GM19397 (cell line): ENCODE data around the gene SIGLECL1.

ENCODE experiments used
- ATAC-seq: cut with Tn5 transposase; IDR thresholded peaks from one replicate; pipeline ENCODE4 v1.9.1; 2021; ENCODE audit warnings: mild to moderate bottlenecking, moderate library complexity; ENCODE audit not compliant: unreplicated experiment

The SIGLECL1 gene

DNA sequence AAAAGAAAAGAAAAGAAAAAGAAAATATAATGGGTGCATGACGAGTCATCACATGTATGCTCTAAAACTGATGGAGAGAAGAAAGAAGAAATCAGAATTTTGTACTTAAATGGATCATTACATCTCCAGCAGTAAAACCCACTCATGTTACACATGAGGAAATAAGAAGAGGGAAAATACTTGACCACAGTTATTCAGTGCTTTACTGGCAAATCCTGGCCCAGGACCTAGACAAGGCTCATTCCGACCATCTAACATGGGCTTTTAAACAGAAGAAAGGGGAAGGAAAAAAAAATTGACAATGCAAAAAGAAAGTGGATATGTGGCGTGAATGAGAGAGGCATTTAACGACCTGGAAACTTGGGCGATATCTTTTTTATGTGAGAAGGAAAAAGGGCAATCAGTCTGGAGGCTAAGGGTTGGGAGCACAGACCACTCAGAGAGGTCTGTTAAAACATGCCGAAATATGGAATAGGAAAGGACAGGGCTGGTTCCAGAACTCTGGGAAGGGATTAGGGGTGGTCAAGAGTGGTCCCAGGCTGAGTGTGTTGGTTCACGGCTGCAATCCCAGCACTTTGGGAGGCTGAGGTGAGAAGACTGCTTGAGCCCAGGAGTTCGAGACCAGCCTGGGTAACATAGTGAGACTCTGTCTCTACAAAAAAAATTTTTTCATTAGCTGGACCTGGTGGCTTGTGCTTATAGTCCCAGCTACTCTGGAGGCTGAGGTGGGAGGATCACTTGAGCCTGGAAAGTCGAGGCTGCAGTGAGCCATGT lies 1.6 kb downstream of the SIGLECL1 start:
- no peak for ATAC-seq

DNA sequence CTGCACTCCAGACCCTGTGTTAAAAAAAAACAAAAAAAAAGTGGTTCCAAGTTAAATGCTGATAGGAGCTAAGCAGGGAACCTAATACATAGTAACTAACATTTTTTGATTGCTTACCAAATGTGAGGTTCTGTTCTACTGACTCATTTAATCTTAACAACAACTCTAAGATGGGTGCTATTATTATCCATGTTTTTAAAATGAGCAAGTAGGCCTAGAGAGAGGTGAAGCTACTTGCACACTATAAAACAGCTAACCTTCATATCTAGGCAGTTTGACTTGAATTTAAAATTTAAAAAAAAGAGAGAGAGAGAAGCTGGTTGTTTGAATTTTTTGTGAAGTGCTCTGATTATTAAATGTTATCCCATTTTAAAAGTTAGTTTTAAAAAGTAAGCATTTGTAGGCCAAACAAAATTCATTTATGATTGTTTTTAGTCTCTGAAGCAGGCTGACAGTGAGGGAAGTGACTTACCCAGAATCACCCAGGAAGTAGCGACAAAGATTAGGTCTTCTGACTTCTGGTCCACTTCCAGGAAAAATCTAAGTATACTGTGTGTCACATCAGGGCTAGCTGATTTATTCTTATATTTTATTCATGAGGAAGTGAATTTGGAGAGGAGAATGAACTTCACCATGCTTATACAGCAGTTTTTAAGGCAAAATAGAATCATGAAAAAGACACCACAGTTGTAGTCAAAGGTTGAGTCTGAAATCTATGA lies 2.4 kb downstream of the SIGLECL1 start:
- no peak for ATAC-seq

DNA sequence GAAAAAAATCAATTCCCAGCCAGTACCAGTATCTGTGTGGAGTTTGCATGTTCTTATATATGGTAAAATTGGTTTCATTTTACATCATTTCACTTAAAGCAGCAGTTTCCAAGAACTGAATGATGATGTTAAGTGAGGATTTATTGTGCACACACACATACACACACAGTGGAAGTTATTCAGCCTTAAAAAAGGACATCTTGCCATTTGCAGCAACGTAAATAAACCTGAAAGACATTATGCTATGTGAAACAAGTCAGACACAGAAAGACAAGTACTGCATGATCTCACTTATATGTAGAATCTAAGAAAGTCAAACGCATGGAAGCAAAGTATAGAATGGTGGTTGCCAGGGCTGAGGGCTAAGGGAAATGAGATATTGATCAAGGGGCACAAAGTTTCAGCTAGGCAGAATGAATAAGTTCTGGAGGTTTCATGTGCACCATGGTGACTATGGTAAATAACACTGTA lies 5.3 kb downstream of the SIGLECL1 start:
- no peak for ATAC-seq

DNA sequence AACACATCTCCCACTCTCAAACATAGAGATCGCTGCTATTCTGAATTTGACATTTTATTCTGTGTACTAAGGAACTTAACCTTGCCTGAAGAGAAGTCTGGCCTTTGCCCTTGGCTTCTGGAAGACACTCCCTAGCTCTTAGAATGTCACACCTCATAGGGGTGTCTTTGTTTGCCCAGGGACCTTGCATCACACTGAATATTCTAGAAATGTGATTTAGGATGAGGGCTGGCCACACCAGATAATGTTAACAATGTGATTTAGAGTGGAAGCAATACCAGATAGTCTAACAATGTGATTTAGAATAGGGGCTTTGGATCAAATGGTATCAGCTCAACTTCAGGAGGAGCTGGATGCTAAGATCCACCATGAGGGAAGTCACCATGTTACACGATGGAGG lies 6.6 kb downstream of the SIGLECL1 start:
- no peak for ATAC-seq

DNA sequence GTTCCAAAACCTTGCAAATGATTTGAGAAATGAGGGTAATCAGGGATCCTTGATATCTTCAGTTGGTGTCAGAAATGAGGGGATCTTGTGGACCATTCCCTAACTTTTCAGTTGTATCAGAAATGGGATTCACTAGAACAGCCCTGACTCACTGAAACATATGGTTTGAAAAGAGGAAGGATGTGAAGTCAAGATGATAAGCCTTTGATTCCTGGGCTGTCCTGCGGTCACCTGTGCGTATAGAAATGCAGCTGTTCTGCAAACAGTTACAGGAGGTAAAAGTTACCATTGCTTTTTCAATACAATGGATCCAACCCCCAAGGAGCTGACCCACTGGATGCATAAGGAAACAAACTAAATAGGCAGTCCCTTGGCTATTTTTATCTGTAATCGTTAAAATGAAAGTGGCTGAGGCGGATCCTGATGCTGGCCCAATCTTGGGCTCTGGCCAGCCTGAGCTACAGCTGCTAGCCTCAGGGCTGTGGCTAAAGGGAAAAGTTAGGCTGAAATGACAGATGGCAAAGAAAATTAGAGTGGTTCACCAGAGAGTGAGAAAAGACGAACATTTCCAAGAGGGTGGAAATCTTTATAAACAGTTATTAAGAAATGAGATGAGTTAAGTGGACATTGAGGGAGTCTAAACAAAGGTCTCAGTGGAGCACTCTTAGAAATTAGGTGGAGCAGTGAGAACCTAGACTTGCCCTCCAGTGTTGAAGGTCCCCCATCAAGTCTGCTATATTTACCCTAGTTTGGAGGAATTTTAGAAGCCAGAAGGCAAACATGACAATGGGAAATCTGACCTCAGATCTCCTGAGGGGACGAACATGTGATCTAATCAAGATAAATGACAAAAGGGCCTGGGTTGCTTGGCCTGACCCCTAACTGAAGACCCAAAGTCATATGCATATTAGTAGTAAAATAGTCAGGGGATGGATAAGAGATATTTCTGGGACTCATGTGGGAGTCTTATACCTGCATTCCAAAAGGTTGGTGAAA lies 7.6 kb downstream of the SIGLECL1 start:
- ATAC-seq: no peak

DNA sequence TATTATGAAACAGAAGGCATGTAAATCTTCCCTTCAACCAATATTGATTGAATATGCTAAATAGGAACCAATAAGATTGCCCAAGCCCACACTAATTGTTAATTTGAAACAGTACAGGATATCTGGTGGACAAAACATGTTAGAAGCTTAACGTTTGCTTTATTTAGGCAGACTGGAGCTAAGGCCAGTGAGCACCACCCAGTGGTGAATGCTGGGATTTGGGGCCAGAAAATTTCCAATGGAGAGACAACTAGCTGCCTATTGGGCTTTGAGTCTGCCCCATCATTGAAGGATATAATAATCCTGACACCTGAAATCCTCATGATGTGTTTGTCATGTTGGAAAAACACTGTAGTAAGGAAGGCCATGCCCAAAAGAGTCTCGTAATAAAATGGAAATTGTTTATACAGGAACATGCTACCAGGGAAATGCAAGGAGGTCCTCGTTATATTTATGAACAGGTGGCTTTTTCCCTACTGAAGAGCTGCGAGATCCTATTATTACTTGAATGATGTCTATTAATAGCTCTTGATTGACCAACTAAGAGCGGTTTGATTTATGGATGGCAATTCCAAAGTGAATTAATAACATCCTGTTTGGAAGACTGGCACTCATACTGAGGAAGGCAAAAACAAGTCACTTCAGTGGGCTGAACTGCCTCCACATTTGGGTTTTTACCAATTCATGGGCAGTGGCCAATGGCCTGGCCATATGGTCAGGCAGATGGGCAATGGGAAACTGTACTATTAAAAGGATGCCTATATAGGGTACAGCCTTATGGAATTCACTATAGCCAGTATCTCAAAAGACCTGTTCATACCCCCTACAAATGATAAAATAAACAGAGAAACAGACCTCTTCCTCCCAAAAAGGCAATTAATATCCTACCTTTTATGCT lies 8.7 kb downstream of the SIGLECL1 start:
- no peak for ATAC-seq

DNA sequence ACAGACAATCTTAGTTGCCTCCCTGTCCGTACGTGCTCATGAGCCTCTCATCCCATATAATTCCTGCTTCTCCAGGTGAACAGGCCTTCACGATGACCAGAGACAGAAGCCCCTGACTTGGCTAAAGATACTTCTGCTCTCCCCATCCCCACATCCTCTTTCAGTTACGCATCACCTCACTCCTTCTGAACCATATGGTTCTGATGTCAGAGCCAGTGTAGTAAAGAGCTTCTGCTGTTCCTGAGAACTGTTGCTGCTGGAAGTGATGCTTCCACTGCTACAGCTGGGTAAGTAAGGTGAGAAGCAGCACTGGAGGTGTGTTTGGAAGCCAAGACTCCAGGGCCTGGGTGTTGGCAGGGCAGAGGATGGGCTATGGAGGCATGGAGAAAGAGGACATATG lies 12.9 kb downstream of the SIGLECL1 start:
- no peak for ATAC-seq

DNA sequence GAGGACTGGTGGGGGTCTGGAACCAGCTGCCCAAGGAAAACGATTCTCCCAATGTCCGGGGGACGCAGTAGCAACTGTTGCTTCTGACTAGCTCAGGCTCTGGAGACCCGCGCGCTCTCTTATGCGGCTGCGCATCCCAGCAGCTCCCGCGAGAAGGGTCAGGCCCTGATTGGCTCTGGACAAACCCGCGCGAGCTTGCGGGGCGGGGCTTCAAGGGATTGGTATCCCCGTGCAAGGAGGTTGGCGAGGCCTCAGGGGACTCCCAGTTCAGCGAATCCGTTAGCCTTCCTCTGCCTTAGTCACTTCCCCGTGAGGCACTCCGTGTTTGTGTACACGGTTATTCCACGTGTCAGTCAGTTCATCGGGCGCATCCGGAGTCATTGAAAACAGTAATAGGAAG lies 20.2 kb downstream of the SIGLECL1 start:
- ATAC-seq: no peak

DNA sequence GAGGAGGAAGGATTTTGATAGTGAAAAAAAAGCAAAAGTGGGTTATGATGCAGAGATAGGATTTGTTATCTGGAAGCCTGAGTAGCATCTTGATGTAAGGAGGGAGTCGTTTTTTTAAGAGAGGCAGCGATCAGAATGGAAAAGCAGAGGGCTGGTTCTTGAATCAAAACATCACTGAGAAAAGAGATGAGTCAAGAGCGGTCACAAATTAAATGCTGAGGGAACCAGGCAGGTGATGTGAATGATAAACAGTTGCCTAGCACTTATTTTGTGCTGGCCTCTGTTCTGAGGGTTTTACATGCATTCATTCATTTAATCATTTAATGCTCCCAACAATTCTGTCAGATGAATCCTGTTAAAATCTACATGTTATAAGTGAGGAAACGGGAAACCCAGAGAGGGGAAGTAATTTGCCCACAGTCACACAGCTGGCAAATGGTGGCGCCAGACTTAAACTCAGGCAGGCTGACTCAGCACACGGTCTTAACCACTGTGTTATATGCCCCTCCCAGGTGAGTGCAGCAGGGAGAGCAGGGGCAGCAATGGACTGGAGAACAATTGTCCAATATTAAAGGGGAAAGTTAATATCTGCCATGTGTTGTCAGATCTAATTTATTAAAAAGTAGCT lies 21.4 kb downstream of the SIGLECL1 start:
- ATAC-seq: no peak

DNA sequence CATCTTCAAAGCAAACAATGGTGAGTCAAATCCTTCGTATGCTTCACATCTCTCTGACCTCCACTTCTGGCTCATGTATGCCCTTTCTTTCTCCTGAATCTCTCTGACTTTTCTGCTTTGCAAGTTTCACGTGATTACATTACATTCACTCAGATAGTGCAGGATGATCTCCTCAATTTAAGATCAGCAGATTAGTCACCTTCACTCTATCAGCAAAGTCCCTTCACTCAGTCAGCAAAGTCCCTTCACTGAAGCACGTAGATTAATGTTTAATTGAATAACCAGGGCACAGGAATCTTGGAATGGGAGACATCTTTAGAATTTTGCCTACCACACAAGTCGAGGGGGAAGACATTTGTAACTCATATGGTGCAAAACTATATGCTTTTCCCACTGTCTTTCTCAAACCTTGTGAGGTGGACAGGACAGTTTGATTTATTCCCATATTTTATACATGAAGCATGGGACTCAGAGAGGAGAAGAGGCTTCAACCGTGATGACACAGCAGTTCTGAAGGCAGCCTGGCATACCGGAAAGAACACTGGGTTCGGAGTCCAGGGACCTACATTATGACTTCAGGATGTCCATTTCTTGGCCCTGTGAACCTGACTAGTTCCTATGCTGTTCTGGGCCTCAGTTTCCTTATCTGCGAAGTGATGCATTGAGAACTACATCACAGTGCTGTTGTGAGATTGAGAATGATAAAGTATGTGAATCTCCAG lies 23.3 kb downstream of the SIGLECL1 start:
- ATAC-seq: no peak

DNA sequence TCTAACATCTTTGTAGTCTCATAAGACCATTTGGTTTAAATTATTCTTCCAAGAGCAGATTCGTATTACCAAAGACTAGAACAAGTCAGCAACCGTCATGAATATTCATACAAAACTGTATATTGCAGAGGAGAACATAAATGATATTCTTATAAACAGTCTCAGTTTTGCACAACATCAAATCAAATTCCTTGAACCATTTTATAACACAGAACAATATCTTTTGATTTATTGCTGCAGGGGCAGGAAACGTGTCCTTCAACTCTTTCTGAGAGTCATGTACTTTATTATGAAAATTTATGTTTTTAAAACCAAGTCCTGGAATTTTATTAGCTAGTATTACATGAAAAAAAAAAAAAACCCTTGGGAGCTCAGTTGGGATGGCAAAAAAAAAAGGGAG lies 26.2 kb downstream of the SIGLECL1 start:
- ATAC-seq: no peak

DNA sequence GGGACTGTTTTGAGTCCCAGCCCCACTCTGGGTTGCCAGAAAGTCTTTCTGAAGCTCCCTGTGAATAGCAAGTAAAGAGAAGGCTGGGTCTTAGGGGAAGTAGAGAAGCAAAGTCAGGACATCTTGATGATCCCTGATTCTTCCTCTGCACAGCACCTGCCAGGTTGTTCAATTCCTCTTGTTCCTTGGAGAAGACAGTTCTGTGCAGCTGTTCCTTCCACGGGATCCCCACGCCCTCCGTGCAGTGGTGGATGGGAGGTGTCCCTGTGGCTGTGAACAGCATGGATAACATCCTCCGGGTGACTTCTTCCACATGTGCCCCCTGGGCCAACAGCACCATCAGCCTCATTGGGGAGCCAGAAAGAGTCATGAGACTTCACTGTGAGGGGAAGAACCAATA lies 31.5 kb downstream of the SIGLECL1 start:
- no peak for ATAC-seq

DNA sequence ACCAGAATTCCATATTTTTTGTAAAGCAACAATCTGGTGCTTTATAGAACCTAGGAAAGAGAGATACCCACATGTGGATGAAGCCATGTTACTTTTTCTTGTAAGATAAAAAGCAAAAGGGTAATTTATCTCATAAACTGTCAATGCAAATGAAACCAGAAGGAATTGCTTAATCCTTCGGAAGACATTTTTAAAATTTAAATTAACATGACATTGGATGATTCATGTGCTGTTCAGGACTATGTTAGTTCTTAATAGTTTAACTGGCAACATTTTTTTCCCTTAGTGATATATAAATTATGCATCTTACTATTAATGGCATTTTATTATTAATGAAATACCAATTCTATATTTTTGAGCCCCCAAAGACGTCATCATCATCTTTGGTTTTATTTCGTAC lies 34.8 kb downstream of the SIGLECL1 start:
- ATAC-seq: no peak

DNA sequence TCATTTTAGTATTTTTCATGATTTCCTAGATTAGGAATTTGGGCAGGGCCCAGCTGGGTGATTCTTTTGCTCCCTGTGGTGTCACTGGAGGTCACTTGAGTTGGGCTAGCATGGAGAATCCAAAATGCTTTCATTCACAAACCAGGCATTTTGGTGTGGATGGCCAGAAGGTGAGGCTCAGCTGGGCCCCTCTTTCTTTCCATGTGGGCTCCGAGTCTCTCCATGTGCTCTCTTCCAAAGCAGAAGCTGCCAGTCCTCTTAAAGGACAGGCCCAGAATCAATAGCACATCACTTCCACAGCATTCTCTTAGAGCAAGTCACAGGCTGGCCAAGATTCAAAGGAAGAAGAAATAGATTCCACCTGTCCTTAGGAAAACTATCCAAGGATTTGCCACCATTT lies 38.8 kb downstream of the SIGLECL1 start:
- no peak for ATAC-seq

DNA sequence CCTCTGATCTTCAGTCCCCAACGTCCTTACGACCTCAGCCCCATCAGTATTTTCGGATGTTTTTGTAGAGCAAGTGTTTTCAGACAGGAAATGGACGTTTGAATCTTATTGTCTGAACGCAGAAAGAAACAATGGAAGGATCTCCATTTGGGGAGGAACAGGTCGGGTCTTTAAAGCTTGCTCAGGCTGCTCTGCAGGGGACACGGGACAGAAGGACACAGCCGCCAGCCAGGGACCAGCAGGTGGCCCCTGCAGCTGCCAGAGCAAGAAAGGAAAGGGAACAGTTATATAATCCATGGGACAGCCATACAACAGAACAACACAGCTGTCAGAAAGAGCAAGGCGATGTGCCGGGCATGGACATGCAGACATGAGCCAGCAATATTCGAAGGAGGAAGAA lies 42.1 kb downstream of the SIGLECL1 start:
- ATAC-seq: no peak

DNA sequence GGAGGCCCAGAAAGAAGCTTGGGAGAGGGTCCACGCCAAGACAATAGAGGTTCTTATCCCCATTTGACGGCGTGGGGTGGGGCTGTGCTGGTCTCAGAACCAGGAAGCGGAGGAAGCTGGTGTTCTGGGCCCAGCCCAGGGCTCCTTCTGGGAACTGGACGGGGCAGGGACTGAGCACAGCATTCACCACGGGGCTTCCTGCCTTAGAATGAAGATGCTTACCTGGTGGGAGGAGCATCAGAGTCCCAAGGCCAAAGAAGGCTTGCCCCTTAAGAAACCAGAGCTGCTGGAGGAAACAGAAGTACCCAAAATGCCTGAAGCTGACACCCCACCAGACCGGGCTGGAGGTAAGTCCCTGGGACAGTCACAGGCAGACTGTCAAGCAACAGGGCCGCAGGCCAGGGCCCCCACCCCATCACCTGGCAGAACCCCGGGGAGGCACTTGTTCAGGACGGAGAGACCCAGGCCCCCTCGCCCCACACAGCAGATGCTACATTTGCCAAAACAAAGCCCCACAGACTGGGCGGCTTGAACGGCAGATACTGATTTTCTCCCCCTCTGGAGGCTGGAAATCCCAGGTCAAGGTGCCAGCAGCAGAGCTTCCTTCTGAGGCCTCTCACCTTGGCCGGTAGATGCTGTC lies 42.8 kb downstream of the SIGLECL1 start:
- no peak for ATAC-seq

DNA sequence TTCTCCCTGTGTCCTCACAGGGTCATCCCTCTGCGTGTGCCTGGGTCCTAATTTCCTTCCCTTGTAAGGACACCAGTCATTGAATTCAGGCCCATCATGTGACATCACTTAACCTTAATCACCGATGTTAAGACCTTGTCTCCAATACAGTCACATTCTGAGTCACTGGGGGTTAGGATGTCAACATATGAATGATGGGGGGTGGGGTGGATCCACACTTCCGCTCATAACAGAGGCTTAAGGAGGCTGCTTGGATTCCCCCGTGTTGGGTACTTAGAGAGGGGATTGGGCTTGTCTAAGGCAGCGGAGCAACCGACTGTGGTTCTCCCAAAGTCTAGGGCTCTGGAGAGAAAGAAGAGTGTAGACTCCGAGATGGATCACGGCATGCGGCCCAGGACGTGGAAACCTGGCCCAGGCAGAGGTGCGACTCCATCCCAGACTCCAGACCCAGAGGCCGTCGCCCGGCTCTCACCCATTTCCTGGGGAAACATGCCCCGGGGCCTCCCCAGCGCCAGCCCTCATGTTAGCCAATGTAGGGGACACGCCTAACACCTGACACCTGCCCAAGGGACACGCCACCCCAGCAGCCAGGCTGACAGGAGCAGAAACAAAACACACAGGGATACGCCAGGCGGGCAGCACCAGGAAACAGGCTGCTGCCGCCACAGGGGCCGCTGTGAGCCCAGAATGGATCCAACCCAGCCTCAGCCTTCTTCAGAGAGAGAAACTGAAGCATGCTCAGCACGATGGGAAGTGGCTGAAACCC lies 43.5 kb downstream of the SIGLECL1 start:
- no peak for ATAC-seq

DNA sequence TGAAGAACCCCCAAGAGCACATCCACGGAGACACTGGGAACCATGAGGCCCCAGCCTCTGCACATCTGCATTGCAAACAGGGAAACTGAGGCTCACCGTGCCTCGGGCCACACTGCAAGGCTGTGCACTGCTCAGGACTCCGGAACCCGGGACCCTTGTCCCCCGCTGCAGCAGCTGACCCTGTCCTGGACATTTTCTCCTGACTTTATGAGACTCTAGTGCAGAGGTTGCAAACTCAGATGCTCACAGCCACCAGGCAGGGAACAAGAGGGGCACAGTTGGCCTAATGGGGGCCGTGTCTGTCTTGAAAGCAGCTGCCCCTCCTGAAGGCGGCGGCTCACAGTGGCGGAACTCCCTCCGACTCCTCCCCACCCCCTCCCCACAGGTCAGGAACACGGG lies 44.1 kb downstream of the SIGLECL1 start:
- ATAC-seq: no peak
